Measurements from ENCODE around the gene MYLK.

The MYLK gene

DNA sequence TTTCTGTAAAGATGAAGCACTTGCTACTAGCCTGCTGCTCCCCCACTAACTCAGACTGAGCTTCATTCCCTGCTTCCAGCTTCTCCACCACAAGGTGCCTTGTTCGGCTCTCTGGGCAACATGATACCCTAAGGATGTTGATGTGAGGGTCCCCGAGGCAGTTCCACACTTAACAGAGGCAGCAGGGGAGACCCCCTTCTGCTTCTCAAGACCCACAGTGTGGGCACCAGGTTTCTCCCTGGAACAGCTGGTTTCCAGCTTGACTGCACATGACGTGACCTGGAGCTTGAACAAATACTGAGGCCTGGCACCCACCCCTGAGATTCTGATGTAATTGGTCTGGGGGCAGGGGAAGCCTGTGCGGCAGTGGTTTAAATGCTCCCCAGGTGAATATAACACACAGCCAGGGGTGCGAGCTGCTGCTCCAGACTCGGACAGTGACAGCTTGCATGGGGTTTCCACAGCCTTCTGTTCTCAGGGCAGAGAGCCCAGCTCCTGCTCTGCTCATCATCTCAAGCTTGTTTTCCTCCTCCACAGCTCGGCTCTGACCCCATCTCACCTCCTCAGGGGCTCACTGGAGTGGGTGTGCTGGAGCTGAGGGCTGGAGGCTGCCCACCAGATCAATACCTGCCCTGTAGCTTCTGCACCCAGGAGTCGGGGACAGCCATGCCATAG is 204.3 kb downstream of the MYLK start:
- Histone ChIP-seq H3K27me3 (ENCODE audit: low read depth, low read length) (no peaks in the 10 kb centered on the region), H3K27ac (ENCODE audit: low read length) (no peak overlapping the region), H3K9me3 (ENCODE audit: control insufficient read depth in 1 of 2, low read length in 2 of 2) (no peaks in the 10 kb centered on the region), H3K4me3 (ENCODE audit: low read depth in 1 of 2, low read length in 2 of 2) (no peak overlapping the region), H3K4me1 (ENCODE audit: control insufficient read depth in 1 of 2, insufficient read depth in 2 of 2, low read length in 2 of 2) (peaks cover 0 to 85% of the 10 kb centered on the region in 2 donors), H3K36me3 (ENCODE audit: control insufficient read depth in 1 of 2, insufficient read depth in 2 of 2, low read length in 2 of 2) (peaks cover 4 to 18% of the 10 kb centered on the region in 2 donors)

DNA sequence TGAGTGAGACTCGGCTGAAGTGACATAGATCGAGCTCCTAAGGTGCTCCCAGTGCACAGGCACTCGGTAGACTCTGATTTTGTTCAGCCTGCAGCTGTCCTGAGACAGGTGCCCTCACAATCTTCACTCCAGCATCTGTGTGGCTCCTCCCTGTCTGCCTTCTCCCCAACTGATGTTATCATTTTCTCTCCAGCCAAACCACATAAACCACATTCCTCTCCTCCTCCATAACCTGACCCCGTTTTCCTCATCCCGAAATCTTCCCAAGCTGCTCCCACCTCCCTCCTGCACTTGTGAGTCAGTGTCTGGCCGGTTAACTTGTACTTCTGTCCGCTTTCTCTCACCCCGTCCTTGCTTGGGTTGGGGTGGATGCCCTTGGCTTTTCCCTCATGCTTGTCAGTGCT is 206.0 kb downstream of the MYLK start:
- no peak overlapping the region for H3K27ac ChIP-seq (ENCODE audit: low read length)
- H3K36me3 ChIP-seq (ENCODE audit: control insufficient read depth in 1 of 2, insufficient read depth in 2 of 2, low read length in 2 of 2): peaks cover 4 to 14% of the 10 kb centered on the region in 2 donors
- no peak overlapping the region for H3K4me3 ChIP-seq (ENCODE audit: low read depth in 1 of 2, low read length in 2 of 2)
- no peaks in the 10 kb centered on the region for H3K9me3 ChIP-seq (ENCODE audit: control insufficient read depth in 1 of 2, low read length in 2 of 2)
- peaks cover 0 to 79% of the 10 kb centered on the region in 2 donors for H3K4me1 ChIP-seq (ENCODE audit: control insufficient read depth in 1 of 2, insufficient read depth in 2 of 2, low read length in 2 of 2)
- H3K27me3 ChIP-seq (ENCODE audit: low read depth, low read length): no peaks in the 10 kb centered on the region

DNA sequence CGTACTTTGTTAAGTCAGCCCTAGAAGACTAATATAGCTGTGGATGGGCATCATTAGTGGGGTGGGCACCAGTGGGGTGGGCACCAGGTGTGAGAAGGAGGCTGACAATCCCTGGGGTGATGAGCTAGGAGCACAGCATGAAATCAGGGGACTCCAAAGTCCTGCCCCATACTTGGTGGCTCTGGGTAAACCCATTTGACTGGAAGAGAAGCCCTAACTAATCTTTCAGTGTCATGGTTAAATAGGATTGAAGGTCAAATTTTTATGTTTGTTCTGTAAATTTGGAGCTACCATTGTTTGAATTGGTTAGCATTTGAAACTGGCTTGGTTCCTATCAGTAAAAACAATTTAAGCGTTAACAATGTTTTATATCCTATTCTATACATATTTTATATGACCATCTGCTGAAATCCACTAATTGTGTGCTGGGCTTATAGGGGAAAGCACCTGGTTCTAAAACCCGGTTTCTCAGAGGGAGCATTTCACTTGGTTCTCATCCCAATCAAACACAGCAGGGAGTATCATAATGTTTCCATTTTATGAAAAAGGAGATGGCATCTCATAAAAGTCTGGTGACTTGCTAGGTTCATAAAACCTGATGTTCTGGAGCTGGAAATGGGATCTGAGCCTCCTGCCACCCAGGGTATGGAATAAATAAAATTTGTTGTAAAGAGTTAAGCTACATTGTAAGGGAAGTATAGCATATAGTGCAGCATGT is 211.5 kb downstream of the MYLK start:
- Histone ChIP-seq H3K9me3 (ENCODE audit: control insufficient read depth in 1 of 2, low read length in 2 of 2) (no peaks in the 10 kb centered on the region), H3K4me3 (ENCODE audit: low read depth in 1 of 2, low read length in 2 of 2) (no peak overlapping the region), H3K4me1 (ENCODE audit: control insufficient read depth in 1 of 2, insufficient read depth in 2 of 2, low read length in 2 of 2) (peaks cover 0 to 45% of the 10 kb centered on the region in 2 donors), H3K27me3 (ENCODE audit: low read depth, low read length) (no peaks in the 10 kb centered on the region), H3K27ac (ENCODE audit: low read length) (no peak overlapping the region), H3K36me3 (ENCODE audit: control insufficient read depth in 1 of 2, insufficient read depth in 2 of 2, low read length in 2 of 2) (peaks cover 0 to 3% of the 10 kb centered on the region in 2 donors)

DNA sequence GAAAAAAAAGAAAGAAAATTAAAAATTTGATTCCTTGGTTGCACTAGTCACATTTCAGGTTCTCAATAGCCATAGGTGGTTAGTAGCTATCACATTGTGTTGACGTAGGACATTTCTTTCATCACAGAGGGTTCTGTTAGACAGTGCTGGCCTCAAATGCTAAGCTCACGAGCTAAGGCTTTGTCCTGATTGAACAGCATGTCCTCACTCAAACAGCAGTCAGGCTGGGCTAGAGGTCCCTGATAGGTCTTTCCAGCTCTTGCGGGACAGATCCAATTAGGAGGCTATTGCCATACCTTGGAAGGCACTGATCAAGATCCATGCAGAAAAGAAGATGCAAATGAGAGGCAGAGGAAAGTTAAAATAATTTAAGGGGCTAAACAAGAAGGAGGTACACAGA is 213.4 kb downstream of the MYLK start:
- peaks cover under 1 to 11% of the 10 kb centered on the region in 2 donors for H3K36me3 ChIP-seq (ENCODE audit: control insufficient read depth in 1 of 2, insufficient read depth in 2 of 2, low read length in 2 of 2)
- no peak overlapping the region for H3K27ac ChIP-seq (ENCODE audit: low read length)
- H3K9me3 ChIP-seq (ENCODE audit: control insufficient read depth in 1 of 2, low read length in 2 of 2): no peaks in the 10 kb centered on the region
- no peak overlapping the region for H3K4me3 ChIP-seq (ENCODE audit: low read depth in 1 of 2, low read length in 2 of 2)
- H3K27me3 ChIP-seq (ENCODE audit: low read depth, low read length): no peaks in the 10 kb centered on the region
- peaks cover 0 to 40% of the 10 kb centered on the region in 2 donors for H3K4me1 ChIP-seq (ENCODE audit: control insufficient read depth in 1 of 2, insufficient read depth in 2 of 2, low read length in 2 of 2)

DNA sequence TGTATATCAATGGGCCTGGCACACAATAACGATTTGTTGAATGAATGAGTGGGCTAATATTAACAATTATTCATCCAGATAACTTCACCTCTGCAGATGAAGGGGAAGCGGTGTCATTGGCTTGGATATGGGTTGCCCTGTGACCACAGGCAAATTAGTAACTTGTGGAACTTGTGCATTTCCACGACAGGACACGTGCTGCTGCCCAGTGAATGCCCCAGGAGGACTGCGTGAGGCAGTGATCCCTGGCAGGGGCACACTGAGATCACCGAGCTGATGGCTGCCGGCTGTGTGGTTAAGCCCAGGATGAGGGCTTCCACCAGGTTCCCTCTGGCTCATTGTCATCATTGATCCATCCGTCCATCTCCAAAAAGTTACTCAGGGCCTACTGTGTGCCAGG is 215.2 kb downstream of the MYLK start:
- Histone ChIP-seq H3K27ac (ENCODE audit: low read length) (no peak overlapping the region), H3K36me3 (ENCODE audit: control insufficient read depth in 1 of 2, insufficient read depth in 2 of 2, low read length in 2 of 2) (peaks cover 4 to 13% of the 10 kb centered on the region in 2 donors), H3K4me3 (ENCODE audit: low read depth in 1 of 2, low read length in 2 of 2) (no peak overlapping the region), H3K27me3 (ENCODE audit: low read depth, low read length) (no peaks in the 10 kb centered on the region), H3K4me1 (ENCODE audit: control insufficient read depth in 1 of 2, insufficient read depth in 2 of 2, low read length in 2 of 2) (peaks cover 0 to 30% of the 10 kb centered on the region in 2 donors), H3K9me3 (ENCODE audit: control insufficient read depth in 1 of 2, low read length in 2 of 2) (no peaks in the 10 kb centered on the region)

DNA sequence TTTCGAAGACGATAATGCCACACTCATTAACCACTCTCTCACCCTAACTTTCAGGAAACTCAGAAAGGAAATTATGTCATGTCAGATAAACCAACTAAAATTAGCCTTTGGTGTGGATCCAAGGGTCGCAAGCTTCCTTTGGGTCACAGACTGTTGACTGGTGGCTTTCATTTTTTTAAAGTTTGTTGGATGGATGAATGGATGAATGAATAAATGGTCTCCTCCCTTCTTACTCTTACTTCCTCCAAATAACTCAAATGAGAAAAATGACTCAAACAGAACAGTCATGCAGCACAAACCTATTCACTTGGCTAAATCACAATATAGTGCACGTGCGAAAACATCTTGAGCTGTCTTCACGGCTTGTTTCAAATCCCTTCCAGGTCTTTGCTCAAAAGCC is 216.3 kb downstream of the MYLK start:
- Histone ChIP-seq H3K9me3 (ENCODE audit: control insufficient read depth in 1 of 2, low read length in 2 of 2) (no peaks in the 10 kb centered on the region), H3K36me3 (ENCODE audit: control insufficient read depth in 1 of 2, insufficient read depth in 2 of 2, low read length in 2 of 2) (peaks cover 9 to 17% of the 10 kb centered on the region in 2 donors), H3K4me3 (ENCODE audit: low read depth in 1 of 2, low read length in 2 of 2) (no peak overlapping the region), H3K27me3 (ENCODE audit: low read depth, low read length) (no peaks in the 10 kb centered on the region), H3K4me1 (ENCODE audit: control insufficient read depth in 1 of 2, insufficient read depth in 2 of 2, low read length in 2 of 2) (peaks cover 0 to 32% of the 10 kb centered on the region in 2 donors), H3K27ac (ENCODE audit: low read length) (no peak overlapping the region)

DNA sequence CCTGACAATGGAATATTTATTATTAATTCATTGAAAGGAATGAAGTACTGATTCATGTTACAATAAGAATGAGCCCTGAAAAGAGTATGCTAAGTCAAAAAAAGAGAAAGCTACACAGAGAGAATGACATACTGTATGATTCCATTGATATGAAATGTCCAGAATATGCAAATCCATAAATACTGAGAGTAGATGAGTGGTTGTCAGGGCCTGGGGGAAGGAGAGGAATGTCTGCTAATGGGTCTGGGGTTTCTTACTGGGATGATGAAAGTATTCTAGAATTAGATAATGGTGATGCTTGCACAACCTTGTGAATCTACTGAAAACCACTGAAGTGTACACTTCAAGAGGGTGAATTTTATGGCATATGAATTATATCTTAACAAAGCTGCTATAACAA is 219.4 kb downstream of the MYLK start:
- Histone ChIP-seq H3K9me3 (ENCODE audit: control insufficient read depth in 1 of 2, low read length in 2 of 2) (no peaks in the 10 kb centered on the region), H3K36me3 (ENCODE audit: control insufficient read depth in 1 of 2, insufficient read depth in 2 of 2, low read length in 2 of 2) (peaks cover 11 to 20% of the 10 kb centered on the region in 2 donors), H3K27ac (ENCODE audit: low read length) (no peak overlapping the region), H3K4me3 (ENCODE audit: low read depth in 1 of 2, low read length in 2 of 2) (no peak overlapping the region), H3K27me3 (ENCODE audit: low read depth, low read length) (no peaks in the 10 kb centered on the region), H3K4me1 (ENCODE audit: control insufficient read depth in 1 of 2, insufficient read depth in 2 of 2, low read length in 2 of 2) (peaks cover 14 to 54% of the 10 kb centered on the region in 2 donors)

DNA sequence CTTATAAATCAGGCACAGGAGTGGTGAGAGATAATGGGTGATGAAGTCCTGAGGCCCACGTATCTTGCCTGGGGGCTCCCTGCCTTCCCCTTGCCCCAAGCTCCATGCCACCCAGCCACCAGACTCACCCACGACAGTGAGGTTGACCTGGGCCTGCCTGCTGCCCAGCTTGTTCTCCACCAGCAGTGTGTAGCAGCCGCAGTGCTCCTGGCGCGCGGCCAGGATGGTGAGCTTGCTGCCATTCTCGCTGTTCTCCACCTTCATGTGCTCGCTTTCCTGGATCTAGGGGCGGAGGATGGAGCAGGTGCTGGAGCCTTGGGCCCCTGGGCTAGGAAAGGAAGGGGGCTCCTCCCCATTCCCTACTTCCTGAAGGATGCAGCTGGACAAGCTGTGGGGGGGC is 220.2 kb downstream of the MYLK start:
- Histone ChIP-seq H3K4me3 (ENCODE audit: low read depth in 1 of 2, low read length in 2 of 2) (no peak overlapping the region), H3K27ac (ENCODE audit: low read length) (no peak overlapping the region), H3K27me3 (ENCODE audit: low read depth, low read length) (no peaks in the 10 kb centered on the region), H3K36me3 (ENCODE audit: control insufficient read depth in 1 of 2, insufficient read depth in 2 of 2, low read length in 2 of 2) (peaks cover 11 to 20% of the 10 kb centered on the region in 2 donors), H3K9me3 (ENCODE audit: control insufficient read depth in 1 of 2, low read length in 2 of 2) (no peaks in the 10 kb centered on the region), H3K4me1 (ENCODE audit: control insufficient read depth in 1 of 2, insufficient read depth in 2 of 2, low read length in 2 of 2) (peaks cover 18 to 61% of the 10 kb centered on the region in 2 donors)

DNA sequence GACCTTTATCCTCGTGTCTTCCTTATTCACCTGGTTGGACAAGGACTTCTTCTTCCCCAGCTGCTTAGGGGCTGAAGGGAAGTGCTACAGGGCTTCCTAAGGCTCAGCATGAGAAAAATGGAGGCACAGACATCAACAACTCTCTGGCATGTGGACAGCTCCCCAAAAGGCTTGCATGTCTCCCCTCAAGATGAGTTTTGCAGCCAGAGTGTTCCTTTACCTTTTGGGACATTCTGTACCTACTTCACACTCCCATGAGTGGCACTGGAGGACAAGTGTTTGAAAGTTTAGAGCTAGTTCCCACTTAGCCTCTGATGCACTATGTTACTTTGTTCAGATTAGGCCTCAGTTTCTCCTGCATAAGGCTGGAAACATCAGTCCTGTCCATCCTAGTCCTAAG is 222.2 kb downstream of the MYLK start:
- Histone ChIP-seq H3K4me1 (ENCODE audit: control insufficient read depth in 1 of 2, insufficient read depth in 2 of 2, low read length in 2 of 2) (peaks cover 26 to 71% of the 10 kb centered on the region in 2 donors), H3K27me3 (ENCODE audit: low read depth, low read length) (no peaks in the 10 kb centered on the region), H3K36me3 (ENCODE audit: control insufficient read depth in 1 of 2, insufficient read depth in 2 of 2, low read length in 2 of 2) (peaks cover 14 to 20% of the 10 kb centered on the region in 2 donors), H3K9me3 (ENCODE audit: control insufficient read depth in 1 of 2, low read length in 2 of 2) (no peaks in the 10 kb centered on the region), H3K4me3 (ENCODE audit: low read depth in 1 of 2, low read length in 2 of 2) (no peak overlapping the region), H3K27ac (ENCODE audit: low read length) (peak overlapping the region; percentile 86)

DNA sequence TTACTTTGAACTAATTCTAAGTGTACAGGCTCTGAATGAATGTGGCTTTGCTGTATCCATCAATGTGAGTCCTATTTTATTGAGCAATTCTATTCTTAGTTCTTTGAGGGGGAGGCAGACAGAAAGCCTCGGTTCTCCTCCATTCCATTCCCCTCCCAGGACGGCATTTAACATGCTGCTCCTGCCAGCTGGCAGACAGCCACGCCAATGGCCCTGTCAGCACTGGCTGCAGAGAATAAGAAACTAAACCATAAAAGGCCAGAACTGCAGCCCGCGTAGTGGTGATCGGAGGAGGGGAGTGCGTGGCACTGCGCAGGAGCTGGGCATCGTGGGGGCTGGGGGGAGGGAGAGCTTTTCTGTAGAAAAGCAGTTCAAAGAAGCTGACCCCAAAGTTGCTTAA is 223.2 kb downstream of the MYLK start:
- Histone ChIP-seq H3K9me3 (ENCODE audit: control insufficient read depth in 1 of 2, low read length in 2 of 2) (no peaks in the 10 kb centered on the region), H3K36me3 (ENCODE audit: control insufficient read depth in 1 of 2, insufficient read depth in 2 of 2, low read length in 2 of 2) (peaks cover 15 to 16% of the 10 kb centered on the region in 2 donors), H3K27me3 (ENCODE audit: low read depth, low read length) (no peaks in the 10 kb centered on the region), H3K27ac (ENCODE audit: low read length) (peak overlapping the region; percentile 86), H3K4me1 (ENCODE audit: control insufficient read depth in 1 of 2, insufficient read depth in 2 of 2, low read length in 2 of 2) (peaks cover 26 to 69% of the 10 kb centered on the region in 2 donors), H3K4me3 (ENCODE audit: low read depth in 1 of 2, low read length in 2 of 2) (no peak overlapping the region)

DNA sequence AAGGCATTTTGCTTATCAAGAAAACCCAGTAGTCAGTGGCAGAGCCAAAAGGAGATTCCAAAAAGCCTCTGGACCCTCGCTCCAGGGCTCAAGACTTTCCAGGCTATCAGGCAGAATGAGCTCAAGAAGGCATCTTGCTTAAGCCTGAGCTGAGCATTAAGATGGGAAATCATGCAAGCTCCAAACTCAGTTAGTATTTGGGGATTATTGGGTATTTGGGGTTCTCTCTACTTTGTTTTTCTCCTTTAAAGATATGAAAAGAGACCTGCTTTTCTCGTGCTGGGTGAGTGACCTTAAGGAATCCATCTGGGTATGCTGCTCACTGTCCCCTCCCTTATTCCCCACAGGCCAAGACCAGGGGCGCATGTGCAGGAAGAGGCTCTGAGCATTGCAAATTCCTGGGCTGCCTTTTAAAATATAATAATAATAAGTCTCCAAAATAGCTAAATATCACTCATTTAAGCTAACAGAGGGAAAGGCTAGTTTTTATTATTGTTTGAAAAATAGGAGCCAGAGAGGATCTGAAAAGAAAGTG is 223.9 kb downstream of the MYLK start:
- peaks cover 10 to 13% of the 10 kb centered on the region in 2 donors for H3K36me3 ChIP-seq (ENCODE audit: control insufficient read depth in 1 of 2, insufficient read depth in 2 of 2, low read length in 2 of 2)

More for the DNA sequence above, 223.9 kb downstream of the MYLK start:
- peaks cover 26 to 71% of the 10 kb centered on the region in 2 donors for H3K4me1 ChIP-seq (ENCODE audit: control insufficient read depth in 1 of 2, insufficient read depth in 2 of 2, low read length in 2 of 2)
- H3K27me3 ChIP-seq (ENCODE audit: low read depth, low read length): no peaks in the 10 kb centered on the region
- H3K4me3 ChIP-seq (ENCODE audit: low read depth in 1 of 2, low read length in 2 of 2): no peak overlapping the region
- peak overlapping the region; percentile 56 for H3K27ac ChIP-seq (ENCODE audit: low read length)
- no peaks in the 10 kb centered on the region for H3K9me3 ChIP-seq (ENCODE audit: control insufficient read depth in 1 of 2, low read length in 2 of 2)
